GM18858 (cell line): ENCODE measurements around the gene CNOT1.
"Not testable (repeated sequence)": the region's sequence is repeated elsewhere in the genome, so short reads cannot be mapped to it uniquely, and the experiment has no call there.

Source experiments
- ATAC-seq: cut with Tn5 transposase; IDR thresholded peaks from one replicate; pipeline ENCODE4 v1.9.1; 2021; ENCODE audit not compliant: unreplicated experiment

Gene CNOT1

DNA sequence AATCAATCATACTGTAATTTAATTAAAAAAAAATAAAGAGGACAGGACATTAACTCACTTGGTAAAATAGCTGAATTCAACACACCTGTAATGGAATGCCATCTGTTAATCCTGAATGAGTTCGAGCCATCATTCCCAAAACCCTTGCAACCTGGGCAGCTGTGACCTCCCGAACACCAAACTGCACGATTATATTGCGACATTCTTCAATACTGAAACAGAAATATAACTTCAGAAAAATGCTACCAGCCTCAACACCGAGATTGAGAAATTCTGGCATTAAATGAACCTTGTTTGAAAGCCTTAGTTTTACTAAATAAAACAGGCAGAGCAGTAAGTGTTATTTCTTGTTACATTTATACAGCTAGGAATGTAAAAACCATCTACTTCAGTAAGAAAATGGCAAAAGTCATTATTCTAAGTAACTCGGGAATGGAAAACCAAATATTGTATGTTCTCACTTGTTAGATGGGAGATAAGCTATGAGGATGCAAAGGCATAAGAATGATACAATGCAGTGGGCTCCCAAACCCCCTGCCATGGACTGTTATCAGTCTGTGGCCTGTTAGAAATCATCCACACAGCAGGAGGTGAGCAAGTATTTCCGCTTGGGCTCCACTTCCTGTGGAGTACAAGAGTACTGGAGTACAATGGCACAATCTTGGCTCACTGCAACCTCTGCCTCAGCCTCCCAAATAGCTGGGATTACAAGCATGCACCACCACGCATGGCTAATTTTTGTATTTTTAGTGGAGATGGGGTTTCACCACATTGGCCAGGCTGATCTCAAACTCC lies 46.5 kb downstream of the CNOT1 start:
- no peak for ATAC-seq

DNA sequence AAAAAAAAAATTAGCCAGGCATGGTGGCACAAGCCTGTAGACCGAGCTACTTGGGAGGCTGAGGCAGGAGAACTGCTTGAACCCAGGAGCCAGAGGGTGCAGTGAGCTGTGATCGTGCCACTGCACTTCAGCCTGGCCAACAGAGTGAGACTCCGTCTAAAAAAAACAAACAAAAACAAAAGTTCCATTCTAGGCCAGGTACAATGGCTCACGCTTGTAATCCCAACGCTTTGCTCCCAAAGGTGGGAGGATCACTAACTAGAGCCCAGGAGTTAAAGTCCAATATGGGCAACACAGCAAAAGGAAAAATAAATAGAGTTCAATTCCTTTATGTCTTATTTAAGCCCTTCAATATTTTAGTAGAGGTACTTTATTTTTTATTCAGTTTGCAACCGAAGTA lies 47.5 kb downstream of the CNOT1 start:
- ATAC-seq: no peak

DNA sequence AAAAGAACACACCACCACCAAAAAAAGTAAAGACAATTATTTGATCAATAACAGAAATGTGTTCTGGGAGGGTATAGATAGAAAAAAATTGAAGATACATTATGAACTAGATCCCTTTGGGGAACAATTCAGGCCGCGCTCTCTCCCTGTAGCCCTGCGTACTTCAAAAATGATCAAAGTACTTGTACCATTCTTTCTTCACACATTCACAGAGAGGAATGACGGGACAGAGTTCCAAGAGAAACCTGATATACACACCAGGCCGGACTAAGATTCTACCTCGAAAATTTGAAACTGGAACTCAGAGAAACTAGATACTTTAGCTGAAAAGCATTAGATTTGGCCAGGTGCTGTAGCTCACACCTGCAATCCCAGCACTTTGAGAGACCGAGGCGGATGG lies 50.0 kb downstream of the CNOT1 start:
- ATAC-seq: no peak

DNA sequence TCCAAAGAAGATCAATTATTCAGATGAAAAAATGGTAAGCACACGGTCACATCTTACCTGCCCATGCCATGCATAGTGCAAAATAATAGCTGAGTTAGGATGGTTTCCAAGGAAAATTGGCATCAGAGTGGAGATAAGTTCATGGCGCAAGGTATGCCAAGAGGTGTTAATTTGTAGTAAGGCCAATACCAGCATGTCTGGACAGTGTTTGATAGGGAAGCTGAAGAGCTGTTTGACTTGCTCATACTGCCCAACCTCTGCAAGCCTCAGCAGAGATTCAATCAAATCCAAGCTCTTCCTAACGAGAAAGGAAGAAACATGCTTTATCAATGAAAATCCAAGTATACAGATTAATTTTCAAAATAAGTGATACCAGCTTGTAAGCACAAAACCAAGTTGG lies 51.0 kb downstream of the CNOT1 start:
- no peak for ATAC-seq

DNA sequence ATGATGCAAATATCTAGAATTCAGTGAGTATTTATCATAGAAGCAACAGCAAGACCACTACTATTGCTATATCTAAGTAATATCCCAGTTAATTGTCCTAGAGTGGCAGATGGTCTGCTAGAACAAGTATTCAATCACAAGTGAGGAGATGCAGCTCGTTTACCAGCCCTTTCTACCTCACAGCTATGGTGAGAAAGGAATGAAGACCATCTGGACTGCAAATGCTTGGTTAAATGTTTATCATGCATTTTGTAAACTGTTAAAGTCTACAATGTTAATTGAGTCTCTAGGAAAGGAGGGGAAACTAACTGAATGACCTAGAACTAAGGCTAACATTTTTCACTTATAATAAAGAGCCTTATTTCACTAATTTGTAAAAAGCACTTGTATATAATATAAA lies 52.5 kb downstream of the CNOT1 start:
- no peak for ATAC-seq

DNA sequence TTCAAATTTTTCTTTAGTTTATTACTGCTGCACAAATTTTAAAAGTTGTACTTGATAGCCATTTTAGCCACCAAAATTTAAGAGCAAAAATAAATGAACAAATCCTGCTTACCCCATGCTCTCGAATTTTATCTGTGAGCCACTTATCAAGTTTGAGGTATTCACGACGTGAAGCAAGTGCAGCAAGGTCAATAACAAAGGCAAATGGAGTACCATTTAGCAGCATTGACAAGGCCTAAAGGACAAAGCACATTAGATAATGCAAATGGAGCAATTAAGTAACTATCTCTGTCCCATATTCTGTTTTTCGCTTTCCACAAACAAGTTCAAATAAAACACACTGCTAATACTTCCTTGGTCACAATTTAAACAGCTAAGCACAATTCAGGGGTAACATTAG lies 54.7 kb downstream of the CNOT1 start:
- no peak for ATAC-seq

DNA sequence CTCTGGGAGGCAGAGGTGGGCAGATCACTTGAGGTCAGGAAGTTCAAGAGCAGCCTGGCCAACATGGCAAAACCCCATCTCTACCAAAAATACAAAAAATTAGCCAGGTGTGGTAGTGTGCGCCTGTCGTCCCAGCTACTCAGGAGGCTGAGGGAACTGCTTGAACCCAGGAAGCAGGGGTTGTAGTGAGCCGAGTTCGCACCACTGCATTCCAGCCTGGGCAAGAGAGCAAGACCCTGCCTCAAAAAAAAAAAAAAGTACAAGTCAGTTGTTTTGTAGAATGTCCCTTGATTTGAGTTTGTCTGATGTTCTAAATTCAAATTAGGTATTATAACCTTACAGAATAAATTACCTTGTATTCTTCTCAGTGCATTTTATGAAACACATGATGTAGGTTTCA lies 63.9 kb downstream of the CNOT1 start:
- not testable (repeated sequence) for ATAC-seq

DNA sequence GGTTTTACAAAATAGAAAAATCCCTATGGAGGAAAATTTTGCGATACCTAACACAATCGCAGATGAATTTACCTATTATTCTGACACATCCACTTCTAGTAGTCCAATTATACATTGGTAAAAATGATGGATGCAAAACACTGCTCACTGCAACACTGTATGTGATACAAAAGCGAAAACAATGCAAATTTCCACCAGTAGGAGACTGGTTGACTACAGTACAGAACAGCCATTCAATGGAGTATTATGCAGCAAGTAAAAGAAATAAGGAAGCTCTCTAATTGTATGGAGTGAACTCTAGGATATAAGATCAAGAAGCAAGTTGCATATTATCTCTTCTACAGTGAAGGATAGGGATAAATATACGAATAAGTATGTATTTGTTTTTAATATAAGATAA lies 65.9 kb downstream of the CNOT1 start:
- no peak for ATAC-seq

DNA sequence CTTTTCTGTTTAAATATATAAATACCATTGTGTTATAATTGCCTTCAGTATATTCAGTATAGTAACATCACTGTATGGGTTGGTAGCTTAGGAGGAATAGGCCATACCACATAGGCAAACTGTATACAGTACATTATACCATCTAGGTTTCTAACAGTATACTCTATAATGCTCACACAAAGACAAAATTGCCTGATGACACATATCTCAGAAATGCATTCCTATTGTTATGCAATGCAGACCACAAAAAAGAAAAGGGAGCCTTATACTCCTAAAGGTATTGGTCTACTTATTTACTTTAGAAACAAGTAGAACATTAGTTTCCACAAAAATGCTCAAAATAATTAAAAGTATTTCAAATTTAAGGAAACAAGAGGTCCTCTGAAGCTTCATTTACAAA lies 66.4 kb downstream of the CNOT1 start:
- ATAC-seq: no peak

DNA sequence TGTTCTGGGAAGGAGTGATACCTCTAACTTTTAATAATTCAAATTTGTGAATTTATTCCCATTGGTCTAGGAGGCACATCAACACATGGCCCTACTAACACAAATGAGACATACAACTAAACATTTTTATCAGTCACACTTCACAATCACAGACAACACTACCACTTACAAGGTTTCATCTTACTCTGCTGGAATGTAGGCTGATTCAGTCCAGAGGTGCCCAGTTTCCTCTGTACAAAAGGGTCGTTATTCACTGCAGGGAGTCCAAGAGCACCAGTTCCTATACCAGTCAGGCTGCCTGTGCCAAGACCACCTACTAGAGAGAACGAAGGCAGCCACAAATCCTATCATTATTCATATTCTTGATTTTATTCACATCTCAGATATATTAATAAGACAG lies 72.9 kb downstream of the CNOT1 start:
- ATAC-seq: no peak

DNA sequence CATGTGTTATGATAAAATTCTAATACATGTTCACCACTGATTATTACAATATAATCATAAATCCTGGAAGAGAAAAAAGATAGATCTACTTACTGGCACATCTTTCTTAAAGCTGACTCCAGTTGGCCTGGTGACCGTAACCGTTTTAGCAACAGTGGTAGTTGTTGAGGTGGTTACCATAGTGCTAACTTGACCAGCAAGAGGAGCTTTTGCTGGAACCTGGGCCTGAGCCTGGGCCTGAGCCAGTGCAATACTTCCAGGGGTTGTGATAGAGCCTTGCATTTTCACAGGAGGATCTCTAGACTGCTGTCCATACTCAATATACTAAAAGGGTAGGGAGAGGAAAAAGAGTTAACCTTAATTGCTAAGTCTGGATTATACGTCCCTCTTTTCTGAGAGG lies 78.1 kb downstream of the CNOT1 start:
- no peak for ATAC-seq

DNA sequence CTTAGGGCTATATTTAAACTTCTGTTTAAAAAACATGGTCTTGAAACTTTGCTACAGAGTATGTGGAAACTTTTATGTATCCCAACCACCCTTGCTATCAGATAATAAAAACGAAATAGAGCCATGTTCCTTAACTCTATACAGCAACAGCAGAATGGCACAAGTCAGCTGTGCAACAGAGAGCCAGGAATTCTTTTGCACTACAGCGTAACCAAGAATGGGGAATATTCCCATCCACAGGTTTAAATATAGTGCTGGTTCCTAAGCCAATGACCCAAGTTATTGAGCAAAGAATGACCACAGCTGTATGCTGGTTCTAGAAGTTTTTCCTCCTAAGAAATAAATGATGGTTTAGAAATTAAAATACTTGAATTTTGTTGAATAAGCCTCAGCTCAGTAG lies 81.2 kb downstream of the CNOT1 start:
- ATAC-seq: no peak

DNA sequence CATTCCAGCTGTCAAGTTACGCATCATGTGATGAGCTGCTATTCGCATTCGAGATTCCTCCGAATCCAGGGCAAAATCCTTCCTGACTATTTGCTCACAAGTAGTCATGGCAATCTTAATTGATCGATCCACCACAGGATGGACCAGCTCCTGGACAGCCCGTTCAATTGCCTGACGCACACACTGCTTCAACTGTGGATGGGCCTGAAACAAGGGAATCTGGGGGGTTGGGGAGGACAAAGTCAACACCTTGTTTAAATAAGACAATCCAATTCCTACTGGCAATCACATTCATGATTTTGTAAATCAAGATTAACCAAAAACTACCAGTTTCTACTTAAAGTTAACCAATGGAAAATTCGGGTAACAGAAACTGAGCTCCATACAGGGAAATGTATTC lies 85.9 kb downstream of the CNOT1 start:
- no peak for ATAC-seq

DNA sequence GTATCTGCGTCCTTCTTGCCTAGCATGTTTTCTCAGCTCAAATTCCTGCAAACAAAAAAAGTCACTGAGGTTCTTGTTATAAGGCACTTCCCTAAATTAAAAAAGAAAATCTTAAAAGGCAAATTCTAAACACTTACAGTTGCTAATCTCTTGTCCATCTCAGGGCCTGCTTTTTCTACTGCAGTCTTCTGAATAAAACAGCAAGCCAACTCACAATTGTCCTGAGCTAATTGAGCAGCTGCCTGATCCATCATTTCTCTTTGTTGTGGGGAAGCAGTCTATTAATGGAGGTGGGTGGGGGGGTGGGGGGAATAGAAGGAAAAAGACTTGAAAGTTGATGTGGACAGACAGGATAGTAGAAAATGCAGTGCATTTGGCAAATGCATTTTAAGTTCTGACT lies 87.3 kb downstream of the CNOT1 start:
- ATAC-seq: no peak

DNA sequence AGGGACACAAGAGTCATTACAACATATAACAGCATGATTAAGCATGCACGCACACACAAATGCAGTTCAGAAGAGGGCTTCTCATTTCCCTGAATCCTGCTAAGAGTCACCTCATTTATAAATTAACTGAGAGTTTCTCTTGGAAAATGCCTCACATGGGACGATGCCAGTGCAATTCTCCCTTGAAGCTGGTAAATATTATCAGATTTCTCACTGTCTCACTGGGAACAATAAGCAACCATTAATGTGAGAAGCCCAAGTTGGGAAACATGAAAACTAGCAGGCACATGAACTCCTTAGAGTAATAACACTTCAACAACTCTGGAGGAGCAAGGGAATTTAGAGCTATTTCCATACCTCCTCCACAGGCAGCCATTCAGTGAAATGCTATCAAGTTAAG lies 87.9 kb downstream of the CNOT1 start:
- ATAC-seq: no peak

DNA sequence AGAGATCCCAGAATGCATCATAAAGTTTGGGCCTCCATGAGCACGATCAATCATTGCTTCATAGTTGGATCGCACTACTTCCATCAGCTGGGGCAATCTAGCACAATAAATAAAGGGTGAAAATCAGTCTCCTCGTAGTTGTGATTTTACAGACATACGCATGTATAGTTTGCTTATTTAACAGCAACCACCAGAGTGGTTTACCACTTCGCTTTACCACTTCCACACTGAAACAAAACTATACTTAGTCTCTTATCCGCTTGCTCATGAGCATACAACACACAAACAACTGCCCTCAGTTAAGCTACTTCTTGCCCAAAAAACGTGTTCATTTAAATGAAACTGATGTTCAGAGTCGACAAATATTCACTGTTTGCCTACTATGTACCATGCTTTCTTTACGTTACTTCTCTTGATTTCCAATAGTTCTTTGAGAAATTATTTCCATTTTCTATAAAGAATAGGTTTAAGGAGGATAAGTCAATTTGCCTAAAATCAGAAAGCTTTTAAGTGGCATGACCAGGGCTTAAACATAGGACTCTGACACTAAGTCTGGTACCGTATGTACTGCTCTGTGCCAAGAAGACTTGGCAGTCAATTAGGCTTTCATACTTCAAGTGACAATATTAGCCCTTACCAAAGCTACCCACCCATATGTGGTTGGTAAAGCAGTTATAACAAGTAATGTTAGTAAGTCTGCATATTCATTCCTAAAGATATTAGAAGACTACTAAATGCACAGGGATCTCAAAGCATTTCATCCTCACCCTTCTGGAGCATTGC lies 92.3 kb downstream of the CNOT1 start:
- ATAC-seq: no peak

DNA sequence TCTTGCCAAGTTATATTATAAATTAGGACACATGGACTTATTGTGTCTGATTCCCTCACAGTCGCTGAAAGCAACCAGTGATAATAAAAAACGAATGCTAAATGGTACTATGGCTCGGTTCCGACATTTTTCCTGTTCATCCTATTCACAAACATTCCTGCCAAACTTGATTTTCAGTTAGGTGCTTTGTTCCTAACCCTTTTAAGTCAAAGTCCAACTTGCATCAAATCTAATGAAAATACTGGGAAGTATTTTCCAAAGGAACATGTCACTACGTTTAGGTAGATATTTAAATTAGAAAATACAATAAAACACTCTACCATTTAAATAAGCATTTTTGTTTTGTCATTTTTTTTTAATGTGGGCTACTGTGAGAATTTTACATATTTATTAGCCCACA lies 93.3 kb downstream of the CNOT1 start:
- ATAC-seq: no peak

DNA sequence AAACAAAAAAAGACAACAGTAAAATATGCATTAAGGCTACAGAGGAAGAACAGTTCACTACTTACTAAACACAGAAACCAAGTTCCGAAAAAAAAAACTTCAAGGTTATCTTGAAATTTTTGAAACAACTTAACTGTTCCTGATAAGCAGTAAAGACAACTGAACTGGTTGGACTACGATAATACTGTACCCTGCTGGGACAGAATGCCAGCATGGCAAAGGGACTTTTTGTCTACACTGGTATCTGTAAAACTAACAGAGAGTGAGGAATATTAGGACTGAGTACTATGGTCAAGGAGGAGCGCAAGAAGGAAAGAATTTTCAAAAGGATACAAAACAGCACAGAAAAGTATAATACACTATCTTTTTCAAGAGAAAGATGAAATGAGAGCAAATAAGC lies 94.5 kb downstream of the CNOT1 start:
- ATAC-seq: no peak

DNA sequence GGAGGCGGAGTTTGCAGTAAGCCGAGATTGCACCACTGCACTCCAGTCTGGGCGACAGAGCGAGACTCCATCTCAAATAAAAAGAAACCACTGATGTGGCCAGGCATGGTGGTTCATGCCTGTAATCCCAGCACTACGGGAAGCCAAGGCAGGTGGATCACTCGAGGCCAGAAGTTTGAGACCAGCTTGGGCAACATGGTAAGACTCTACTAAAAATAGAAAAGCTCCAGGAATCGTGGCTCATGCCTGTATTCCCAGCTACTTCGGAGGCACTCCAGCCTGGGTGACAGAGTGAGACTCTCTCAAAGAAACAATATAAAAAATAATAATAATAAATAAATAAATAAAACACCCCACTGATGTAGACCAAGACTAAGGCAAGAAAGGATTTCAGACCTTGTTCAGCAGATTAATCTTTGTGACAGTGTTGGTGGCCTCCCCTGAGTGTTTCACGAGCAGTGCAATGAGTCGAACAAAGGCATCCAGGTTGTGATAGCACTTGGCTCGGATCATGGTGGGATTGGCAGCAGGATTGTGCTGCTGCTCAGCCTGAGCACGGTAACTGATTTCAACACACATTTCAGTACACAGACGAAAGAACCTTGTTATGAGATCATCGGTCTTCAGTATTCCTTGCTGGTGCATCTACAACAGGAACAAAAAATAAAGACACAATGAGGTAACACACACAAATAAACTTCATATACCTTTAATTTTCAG lies 95.7 kb downstream of the CNOT1 start:
- ATAC-seq: no peak

DNA sequence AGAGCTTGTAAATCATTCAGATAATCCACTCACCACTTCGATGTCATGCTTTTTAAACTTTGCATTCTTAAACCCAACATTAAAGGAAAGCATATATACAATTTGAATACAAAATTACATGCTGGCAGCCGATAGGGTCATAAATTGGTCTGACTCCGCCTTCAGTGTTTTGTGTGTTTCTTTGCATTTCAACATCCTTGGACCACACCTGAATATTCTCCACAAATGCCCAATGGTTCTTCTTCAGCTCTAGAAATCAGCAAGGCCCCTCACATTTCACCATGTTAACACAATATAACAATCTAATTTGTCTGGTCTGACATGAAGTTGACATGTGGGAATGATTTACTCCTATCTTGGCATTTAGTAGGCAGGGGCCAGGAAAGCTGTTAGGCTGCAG lies 97.2 kb downstream of the CNOT1 start:
- no peak for ATAC-seq

DNA sequence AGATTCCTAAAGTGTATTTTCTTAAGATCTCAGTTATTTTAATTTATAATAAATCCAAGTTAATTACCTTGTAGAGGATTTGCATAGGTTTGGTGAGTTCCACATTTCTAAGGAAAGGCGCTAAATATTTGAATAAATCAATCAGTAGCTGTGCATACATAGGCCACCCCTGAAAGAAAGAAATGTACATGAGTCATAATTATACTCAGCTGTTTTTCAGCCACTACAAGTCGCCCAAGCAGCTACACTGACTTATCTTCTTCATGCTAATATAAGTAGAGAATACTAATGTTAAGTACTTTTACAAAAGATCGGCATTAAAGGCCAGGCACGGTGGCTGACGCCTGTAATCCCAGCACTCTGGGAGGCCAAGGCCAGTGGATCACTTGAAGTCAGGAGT lies 99.4 kb downstream of the CNOT1 start:
- ATAC-seq: no peak

DNA sequence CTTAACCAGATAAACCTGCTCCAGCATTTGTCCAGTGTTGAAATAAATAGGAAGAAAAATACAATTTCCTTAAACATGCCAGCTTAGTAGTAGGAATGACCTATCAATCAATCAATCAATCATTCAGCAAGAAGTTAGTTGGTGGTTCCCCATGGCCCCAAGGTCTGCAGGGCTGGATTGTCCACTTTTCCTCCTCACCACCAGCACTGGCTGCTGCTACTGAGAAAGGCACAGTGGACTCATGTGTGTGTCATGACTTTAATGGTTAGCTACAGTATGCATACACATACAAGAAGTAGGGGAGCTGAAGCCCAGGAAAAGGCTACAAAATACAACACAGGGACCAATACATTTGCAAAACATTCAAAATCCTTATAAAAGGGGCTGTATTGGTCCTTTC lies 109.9 kb downstream of the CNOT1 start:
- no peak for ATAC-seq
